ENCODE data around the gene DLL1. TPM values are rescaled to one million over a fixed set of nuclear protein-coding genes. Genes with fewer than 3 reads are reported as not detected.

Gene DLL1
- total RNA-seq, 1 experiment from 2014 or later, result not detected

GRCh38 chr6:170280689-170281045 is 10.2 kb downstream of the DLL1 start:
- Histone ChIP-seq H3K4me3 (no peak overlapping the region), H3K4me1 (replicated peaks; ENCODE audit: insufficient read depth) (no peaks in the 10 kb centered on the region), H3K9me3 (ENCODE audit: insufficient read depth, low read depth) (no peaks in the 10 kb centered on the region), H3K27me3 (ENCODE audit: insufficient read depth, low read depth) (peaks cover 81% of the 10 kb centered on the region), H3K9me2 (ENCODE audit: insufficient read depth) (no peaks in the 10 kb centered on the region), H3F3A (ENCODE audit: insufficient read depth, low read depth) (no peaks in the 10 kb centered on the region), H3K27ac (no peak overlapping the region), H2AFZ (no peak overlapping the region), H3K79me2 (ENCODE audit: low read depth) (no peaks in the 10 kb centered on the region), H4K20me1 (ENCODE audit: insufficient read depth) (no peaks in the 10 kb centered on the region), H3K36me3 (ENCODE audit: low read depth) (no peaks in the 10 kb centered on the region), H3K4me2 (no peak overlapping the region)
- CTCF ChIA-PET, result no interaction called here
- BruUV-seq (replicated peaks), result no TSS peak
- intact Hi-C loops (cut with micrococcal nuclease; ENCODE audit: unreplicated experiment), result no loop called here
- POLR2A ChIA-PET (ENCODE audit: unreplicated experiment), result no interaction called here
- DNase-seq, result no peak
- no peak for TF ChIP-seq CTCF (conservative IDR thresholded peaks at IDR 0.05)
- TF ChIP-seq EZH2 (IDR thresholded peaks at IDR 0.05; ENCODE audit: low read depth), result no peak

- H3F3A ChIP-seq (ENCODE audit: insufficient read depth, low read depth), result no peaks in the 10 kb centered on the region
- ChIA-PET CTCF (no interaction called here), POLR2A (ENCODE audit: unreplicated experiment) (no interaction called here)
- H3K9me2 ChIP-seq (ENCODE audit: insufficient read depth), result no peaks in the 10 kb centered on the region
- H3K36me3 ChIP-seq (ENCODE audit: low read depth), result no peaks in the 10 kb centered on the region
- no peaks in the 10 kb centered on the region for H3K9me3 ChIP-seq (ENCODE audit: insufficient read depth, low read depth)
- no peak overlapping the region for H3K4me3 ChIP-seq
- no peak overlapping the region for H2AFZ ChIP-seq
- peak; percentile 35 to 44 for DNase-seq
- no peaks in the 10 kb centered on the region for H3K4me1 ChIP-seq (replicated peaks; ENCODE audit: insufficient read depth)
- H3K27me3 ChIP-seq (ENCODE audit: insufficient read depth, low read depth), result peaks cover 81% of the 10 kb centered on the region
- H3K79me2 ChIP-seq (ENCODE audit: low read depth), result no peaks in the 10 kb centered on the region
- H4K20me1 ChIP-seq (ENCODE audit: insufficient read depth), result no peaks in the 10 kb centered on the region
- no TSS peak for BruUV-seq (replicated peaks)
- intact Hi-C loops (cut with micrococcal nuclease; ENCODE audit: unreplicated experiment), result no loop called here
- H3K4me2 ChIP-seq, result no peak overlapping the region
- H3K27ac ChIP-seq, result no peak overlapping the region
- no peak for TF ChIP-seq CTCF (conservative IDR thresholded peaks at IDR 0.05)
- TF ChIP-seq EZH2 (IDR thresholded peaks at IDR 0.05; ENCODE audit: low read depth), result no peak
Observed at GRCh38 chr6:170279977-170280688, 10.7 kb downstream of the DLL1 start.

- no TSS peak for BruUV-seq (replicated peaks)
- Histone ChIP-seq H3K9me3 (ENCODE audit: insufficient read depth, low read depth) (no peaks in the 10 kb centered on the region), H3K4me1 (replicated peaks; ENCODE audit: insufficient read depth) (no peaks in the 10 kb centered on the region), H3K4me3 (no peak overlapping the region), H3F3A (ENCODE audit: insufficient read depth, low read depth) (no peaks in the 10 kb centered on the region), H3K27me3 (ENCODE audit: insufficient read depth, low read depth) (peaks cover 81% of the 10 kb centered on the region), H3K27ac (no peak overlapping the region), H3K4me2 (no peak overlapping the region), H3K79me2 (ENCODE audit: low read depth) (no peaks in the 10 kb centered on the region), H4K20me1 (ENCODE audit: insufficient read depth) (no peaks in the 10 kb centered on the region), H3K36me3 (ENCODE audit: low read depth) (no peaks in the 10 kb centered on the region), H2AFZ (no peak overlapping the region), H3K9me2 (ENCODE audit: insufficient read depth) (no peaks in the 10 kb centered on the region)
- POLR2A ChIA-PET (ENCODE audit: unreplicated experiment), result no interaction called here
- intact Hi-C loops (cut with micrococcal nuclease; ENCODE audit: unreplicated experiment), result no loop called here
- no peak for TF ChIP-seq CTCF (conservative IDR thresholded peaks at IDR 0.05)
- no peak for TF ChIP-seq EZH2 (IDR thresholded peaks at IDR 0.05; ENCODE audit: low read depth)
- CTCF ChIA-PET, result no interaction called here
- no peak for DNase-seq
Observed at GRCh38 chr6:170279426-170279825, 11.5 kb downstream of the DLL1 start.

Data from PC-9 (cell line).